Activated naive CD4-positive, alpha-beta T cell treated with anti-CD3 and anti-CD28 coated beads, Interleukin-2, amount 50 U/mL, for 72 hours (primary cell): Measurements from ENCODE around the gene PRDM12. TPM values are rescaled to one million over a fixed set of nuclear protein-coding genes. Genes with fewer than 3 reads are reported as not detected.

Experiments
- ATAC-seq, 2 donors: fragments of 150-1000 bp; cut with Tn5 transposase; 2 replicates each; pipeline ENCODE4 v1.10.0; 2021; ENCODE audit warnings: mild to moderate bottlenecking in 2 of 2, moderate library complexity in 2 of 2
- DNase-seq, 2 donors: peaks; one replicate each; pipeline ENCODE4 v3.0.0; 2021 to 2022; ENCODE audit warnings: low spot score in 2 of 2
- H3K27ac Mint-ChIP-seq, 2 donors: one replicate each; pipeline ENCODE4 v1.8.0; 2022; ENCODE audit warnings: mild to moderate bottlenecking in 2 of 2, mixed read lengths in 2 of 2
- H3K36me3 Mint-ChIP-seq, 2 donors: one replicate each; pipeline ENCODE4 v1.8.0; 2022; ENCODE audit warnings: mixed read lengths in 2 of 2
- H3K9me3 Mint-ChIP-seq, 2 donors: one replicate each; pipeline ENCODE4 v1.8.0; 2022; ENCODE audit warnings: mixed read lengths in 2 of 2
- total RNA-seq, 2 donors: library from RNA; stranded (reverse); gene quantifications; one replicate each; pipeline ENCODE4 v1.2.3, GENCODE V29; 2022

PRDM12 gene
- total RNA-seq, 2 donors from 2014 or later: not detected

- DNase-seq (no peak), ATAC-seq (no peak)
- Mint-ChIP-seq H3K27ac (no peak overlapping the region), H3K36me3 (peaks cover 4 to 9% of the 10 kb centered on the region in 2 donors), H3K9me3 (no peaks in the 10 kb centered on the region)
Measured at GRCh38 chr9:130714586-130715110, 50.3 kb downstream of the PRDM12 start.

GRCh38 chr9:130715270-130715669 is 50.9 kb downstream of the PRDM12 start:
- no peak for ATAC-seq
- no peak overlapping the region for H3K27ac Mint-ChIP-seq
- peaks cover 4 to 9% of the 10 kb centered on the region in 2 donors for H3K36me3 Mint-ChIP-seq
- no peaks in the 10 kb centered on the region for H3K9me3 Mint-ChIP-seq
- no peak for DNase-seq

GRCh38 chr9:130718562-130718961 is 54.2 kb downstream of the PRDM12 start:
- Mint-ChIP-seq H3K9me3 (no peaks in the 10 kb centered on the region), H3K36me3 (peaks cover 2 to 6% of the 10 kb centered on the region in 2 donors), H3K27ac (no peak overlapping the region)
- DNase-seq (no peak), ATAC-seq (no peak)

GRCh38 chr9:130720762-130721161 is 56.4 kb downstream of the PRDM12 start:
- H3K9me3 Mint-ChIP-seq: no peaks in the 10 kb centered on the region

GRCh38 chr9:130728721-130729120 is 64.3 kb downstream of the PRDM12 start:
- H3K36me3 Mint-ChIP-seq: peaks cover 0 to 4% of the 10 kb centered on the region in 2 donors
- ATAC-seq (peak in 1 of 2 donors; percentile 58), DNase-seq (no peak)
- peak overlapping the region in 1 of 2 donors; percentile 33 for H3K27ac Mint-ChIP-seq
- H3K9me3 Mint-ChIP-seq: no peaks in the 10 kb centered on the region

More at GRCh38 chr9:130720762-130721161, 56.4 kb downstream of the PRDM12 start:
- no peaks in the 10 kb centered on the region for H3K36me3 Mint-ChIP-seq
- H3K27ac Mint-ChIP-seq: no peak overlapping the region
- ATAC-seq: no peak
- DNase-seq: no peak

- no peak overlapping the region for H3K27ac Mint-ChIP-seq
Measured at GRCh38 chr9:130729145-130729544, 64.8 kb downstream of the PRDM12 start.

GRCh38 chr9:130731355-130731754 is 67.0 kb downstream of the PRDM12 start:
- Mint-ChIP-seq H3K27ac (no peak overlapping the region), H3K9me3 (no peaks in the 10 kb centered on the region), H3K36me3 (peaks cover 0 to 4% of the 10 kb centered on the region in 2 donors)

More at GRCh38 chr9:130729145-130729544, 64.8 kb downstream of the PRDM12 start:
- DNase-seq (no peak), ATAC-seq (no peak)
- H3K36me3 Mint-ChIP-seq: peaks cover 0 to 4% of the 10 kb centered on the region in 2 donors
- H3K9me3 Mint-ChIP-seq: no peaks in the 10 kb centered on the region

GRCh38 chr9:130732136-130732535 is 67.7 kb downstream of the PRDM12 start:
- no peak overlapping the region for H3K27ac Mint-ChIP-seq
- DNase-seq (no peak), ATAC-seq (no peak)
- H3K36me3 Mint-ChIP-seq: peaks cover 0 to 4% of the 10 kb centered on the region in 2 donors
- no peaks in the 10 kb centered on the region for H3K9me3 Mint-ChIP-seq

More at GRCh38 chr9:130731355-130731754, 67.0 kb downstream of the PRDM12 start:
- ATAC-seq (no peak), DNase-seq (no peak)

Other genes with a start within 250 kb of the PRDM12 start
- gene ASS1, start 219.6 kb upstream of the PRDM12 start, total RNA-seq: 1 to 10 TPM in 1 of 2 donors, under 1 TPM in 1; 0.91 to 6.1 TPM
- 10 to 100 TPM; 34.0 to 38.7 TPM for gene FUBP3, start 85.0 kb upstream of the PRDM12 start, total RNA-seq
- 10 to 100 TPM; 68.8 to 84.8 TPM for gene EXOSC2, start 29.2 kb downstream of the PRDM12 start, total RNA-seq
- 10 to 100 TPM; 24.4 to 35.0 TPM for gene ABL1, start 170.7 kb downstream of the PRDM12 start, total RNA-seq
- gene QRFP, start 232.2 kb downstream of the PRDM12 start, total RNA-seq: not detected